ENCODE measurements around the gene FMO4. TPM values are rescaled to one million over a fixed set of nuclear protein-coding genes. Genes with fewer than 3 reads are reported as not detected.

The FMO4 gene
- total and polyA plus RNA-seq, 2 experiments from 2014 or later, result 3.1 to 3.4 TPM

- H3F3A ChIP-seq (replicated peaks; ENCODE audit: low read depth), result no peaks in the 10 kb centered on the region
- ATAC-seq, result no peak
- H3K4me3 ChIP-seq, result no peak overlapping the region
- Mint-ChIP-seq H3K9me3 (no peaks in the 10 kb centered on the region), H3K4me1 (peaks cover 4% of the 10 kb centered on the region; the same call in 2 of the 3 replicates), H3K27ac (no peak overlapping the region), H3K4me3 (no peak overlapping the region), H3K36me3 (ENCODE audit: low read depth) (no peaks in the 10 kb centered on the region), H3K27me3 (ENCODE audit: insufficient read depth, low read depth, poor library complexity) (no peaks in the 10 kb centered on the region)
- H4K20me1 ChIP-seq (replicated peaks; ENCODE audit: insufficient read depth), result no peaks in the 10 kb centered on the region
- H3K4me2 ChIP-seq, result no peak overlapping the region
- DNase-seq (ENCODE audit: low spot score), result no peak
- H2AFZ ChIP-seq, result no peak overlapping the region
- no peaks in the 10 kb centered on the region for H3K9me2 ChIP-seq (ENCODE audit: insufficient read depth)
- H3K4me1 ChIP-seq (ENCODE audit: insufficient read depth), result no peaks in the 10 kb centered on the region
- no peaks in the 10 kb centered on the region for H3K27me3 ChIP-seq (ENCODE audit: insufficient read depth)
- H3K79me2 ChIP-seq (replicated peaks; ENCODE audit: insufficient read depth), result no peaks in the 10 kb centered on the region
- no peaks in the 10 kb centered on the region for H3K36me3 ChIP-seq (ENCODE audit: insufficient read depth)
- no peak for TF ChIP-seq EZH2phosphoT487 (IDR thresholded peaks at IDR 0.05; ENCODE audit: unreplicated experiment)
- no peak for TF ChIP-seq POLR2AphosphoS5 (IDR thresholded peaks at IDR 0.05; ENCODE audit: low read depth)
- TF ChIP-seq NANOG (IDR thresholded peaks at IDR 0.05; ENCODE audit: borderline replicate concordance), result no peak
- TF ChIP-seq CREB1 (CRISPR knock-in tag; IDR thresholded peaks at IDR 0.05; ENCODE audit: low read depth), result no peak
- no peak for TF ChIP-seq STAT1 (IDR thresholded peaks at IDR 0.05; ENCODE audit: unreplicated experiment)
- TF ChIP-seq REST (IDR thresholded peaks at IDR 0.05; ENCODE audit: unreplicated experiment), result no peak
- no peak for TF ChIP-seq JUNB (IDR thresholded peaks at IDR 0.05; ENCODE audit: unreplicated experiment)
- TF ChIP-seq ZNF462 (CRISPR knock-in tag; IDR thresholded peaks at IDR 0.05), result no peak
- no peak for TF ChIP-seq ZNF331 (CRISPR knock-in tag; IDR thresholded peaks at IDR 0.05; ENCODE audit: low read depth)
- H3K27ac ChIP-seq (ENCODE audit: low read depth), result no peak overlapping the region
Measured at GRCh38 chr1:171334024-171334640, 20.1 kb downstream of the FMO4 start.

Measured in GM23338 (cell line).